ENCODE data around the gene OBP2A. TPM values are rescaled to one million over a fixed set of nuclear protein-coding genes. Genes with fewer than 3 reads are reported as not detected.

Gene OBP2A
- total and polyA plus RNA-seq, 10 of the 15 experiments (the other 5 are each of a cell fraction or from before 2014, with no cell fraction given), result not detected

DNA sequence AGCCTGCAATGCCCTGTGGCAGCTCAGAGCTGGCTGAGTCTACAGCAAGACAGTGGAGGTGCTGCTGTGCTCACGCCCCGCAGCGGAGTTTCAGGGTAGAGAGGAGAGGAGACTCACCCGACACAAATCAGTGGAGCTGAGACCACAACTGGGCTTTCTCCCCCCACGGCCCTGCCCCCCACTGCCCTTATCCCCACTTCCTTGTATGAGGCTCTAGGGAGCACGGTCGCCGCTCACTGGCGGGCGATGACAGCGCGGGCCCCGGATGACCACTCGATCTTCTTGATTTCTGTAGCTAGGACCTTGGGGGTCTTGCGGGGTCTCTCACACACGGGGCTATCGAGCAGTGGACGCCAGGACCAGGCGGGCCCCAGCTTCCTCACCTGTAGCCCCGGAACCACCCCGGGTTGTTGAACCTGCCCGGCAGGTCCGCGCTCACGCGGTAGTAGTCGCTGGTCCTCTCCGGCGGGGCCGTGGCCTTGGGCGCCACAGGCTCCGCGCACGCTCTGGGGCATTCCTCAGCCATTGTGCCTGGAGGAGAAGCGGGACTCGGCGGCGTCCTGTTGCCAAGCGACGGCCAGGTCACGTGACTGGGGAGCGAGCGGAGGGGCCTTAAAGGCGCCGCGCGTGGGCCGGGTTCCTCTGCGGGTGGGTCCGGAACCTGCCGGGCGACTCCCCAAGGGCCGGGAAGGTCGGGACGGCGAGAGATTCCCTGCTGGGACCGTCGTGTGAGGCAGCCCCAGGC is 46.4 kb upstream of the OBP2A start (continued):
- TF ChIP-seq LARP7 (IDR thresholded peaks at IDR 0.05) (0 out of 2 replicates have a peak, but pooled peaks have one; percentile 24), YY1 (IDR thresholded peaks at IDR 0.05; ENCODE audit: low read depth, low read length) (peak; percentile 80), POLR2AphosphoS5 (IDR thresholded peaks at IDR 0.05; ENCODE audit: low read length) (no peak), GATAD2B (conservative IDR thresholded peaks at IDR 0.05; ENCODE audit: low read depth) (0 out of 2 replicates have a peak, but pooled peaks have one; percentile 7), NR2F1 (conservative IDR thresholded peaks at IDR 0.05) (no peak), HCFC1 (IDR thresholded peaks at IDR 0.05; ENCODE audit: low read length) (peak; percentile 54), SUZ12 (IDR thresholded peaks at IDR 0.05; ENCODE audit: unreplicated experiment) (no peak), PAX5 (IDR thresholded peaks at IDR 0.05; ENCODE audit: borderline replicate concordance, low read depth, low read length) (no peak), SIN3A (IDR thresholded peaks at IDR 0.05; ENCODE audit: low read depth, low read length) (peak; percentile 95), SP1 (IDR thresholded peaks at IDR 0.05; ENCODE audit: low read depth, low read length) (peak; percentile 30), RBBP5 (conservative IDR thresholded peaks at IDR 0.05) (no peak), ZSCAN29 (IDR thresholded peaks at IDR 0.05) (0 out of 2 replicates have a peak, but pooled peaks have one; percentile 6), BACH1 (IDR thresholded peaks at IDR 0.05; ENCODE audit: borderline replicate concordance) (peak; percentile 26; the same call in 1 of the 2 replicates), RCOR1 (conservative IDR thresholded peaks at IDR 0.05; ENCODE audit: low read depth, low read length) (no peak), BMI1 (IDR thresholded peaks at IDR 0.05; ENCODE audit: borderline replicate concordance) (peak; percentile 92), SPI1 (IDR thresholded peaks at IDR 0.05; ENCODE audit: borderline replicate concordance, insufficient read depth, low read depth, low read length) (no peak; the same call in 1 of the 2 replicates), NBN (IDR thresholded peaks at IDR 0.05) (no peak), IKZF1 (conservative IDR thresholded peaks at IDR 0.05) (peak; percentile 21)
- TF ChIP-seq, protein P1, sequence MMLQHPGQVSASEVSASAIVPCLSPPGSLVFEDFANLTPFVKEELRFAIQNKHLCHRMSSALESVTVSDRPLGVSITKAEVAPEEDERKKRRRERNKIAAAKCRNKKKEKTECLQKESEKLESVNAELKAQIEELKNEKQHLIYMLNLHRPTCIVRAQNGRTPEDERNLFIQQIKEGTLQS (IDR thresholded peaks at IDR 0.05; ENCODE audit: borderline replicate concordance, extremely low read depth, low read depth, low read length), result peak; percentile 69; the same call in 1 of the 2 replicates
- TF ChIP-seq, protein P2, sequence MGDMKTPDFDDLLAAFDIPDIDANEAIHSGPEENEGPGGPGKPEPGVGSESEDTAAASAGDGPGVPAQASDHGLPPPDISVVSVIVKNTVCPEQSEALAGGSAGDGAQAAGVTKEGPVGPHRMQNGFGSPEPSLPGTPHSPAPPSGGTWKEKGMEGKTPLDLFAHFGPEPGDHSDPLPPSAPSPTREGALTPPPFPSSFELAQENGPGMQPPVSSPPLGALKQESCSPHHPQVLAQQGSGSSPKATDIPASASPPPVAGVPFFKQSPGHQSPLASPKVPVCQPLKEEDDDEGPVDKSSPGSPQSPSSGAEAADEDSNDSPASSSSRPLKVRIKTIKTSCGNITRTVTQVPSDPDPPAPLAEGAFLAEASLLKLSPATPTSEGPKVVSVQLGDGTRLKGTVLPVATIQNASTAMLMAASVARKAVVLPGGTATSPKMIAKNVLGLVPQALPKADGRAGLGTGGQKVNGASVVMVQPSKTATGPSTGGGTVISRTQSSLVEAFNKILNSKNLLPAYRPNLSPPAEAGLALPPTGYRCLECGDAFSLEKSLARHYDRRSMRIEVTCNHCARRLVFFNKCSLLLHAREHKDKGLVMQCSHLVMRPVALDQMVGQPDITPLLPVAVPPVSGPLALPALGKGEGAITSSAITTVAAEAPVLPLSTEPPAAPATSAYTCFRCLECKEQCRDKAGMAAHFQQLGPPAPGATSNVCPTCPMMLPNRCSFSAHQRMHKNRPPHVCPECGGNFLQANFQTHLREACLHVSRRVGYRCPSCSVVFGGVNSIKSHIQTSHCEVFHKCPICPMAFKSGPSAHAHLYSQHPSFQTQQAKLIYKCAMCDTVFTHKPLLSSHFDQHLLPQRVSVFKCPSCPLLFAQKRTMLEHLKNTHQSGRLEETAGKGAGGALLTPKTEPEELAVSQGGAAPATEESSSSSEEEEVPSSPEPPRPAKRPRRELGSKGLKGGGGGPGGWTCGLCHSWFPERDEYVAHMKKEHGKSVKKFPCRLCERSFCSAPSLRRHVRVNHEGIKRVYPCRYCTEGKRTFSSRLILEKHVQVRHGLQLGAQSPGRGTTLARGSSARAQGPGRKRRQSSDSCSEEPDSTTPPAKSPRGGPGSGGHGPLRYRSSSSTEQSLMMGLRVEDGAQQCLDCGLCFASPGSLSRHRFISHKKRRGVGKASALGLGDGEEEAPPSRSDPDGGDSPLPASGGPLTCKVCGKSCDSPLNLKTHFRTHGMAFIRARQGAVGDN (IDR thresholded peaks at IDR 0.05), result no peak
- TF ChIP-seq, protein P3, sequence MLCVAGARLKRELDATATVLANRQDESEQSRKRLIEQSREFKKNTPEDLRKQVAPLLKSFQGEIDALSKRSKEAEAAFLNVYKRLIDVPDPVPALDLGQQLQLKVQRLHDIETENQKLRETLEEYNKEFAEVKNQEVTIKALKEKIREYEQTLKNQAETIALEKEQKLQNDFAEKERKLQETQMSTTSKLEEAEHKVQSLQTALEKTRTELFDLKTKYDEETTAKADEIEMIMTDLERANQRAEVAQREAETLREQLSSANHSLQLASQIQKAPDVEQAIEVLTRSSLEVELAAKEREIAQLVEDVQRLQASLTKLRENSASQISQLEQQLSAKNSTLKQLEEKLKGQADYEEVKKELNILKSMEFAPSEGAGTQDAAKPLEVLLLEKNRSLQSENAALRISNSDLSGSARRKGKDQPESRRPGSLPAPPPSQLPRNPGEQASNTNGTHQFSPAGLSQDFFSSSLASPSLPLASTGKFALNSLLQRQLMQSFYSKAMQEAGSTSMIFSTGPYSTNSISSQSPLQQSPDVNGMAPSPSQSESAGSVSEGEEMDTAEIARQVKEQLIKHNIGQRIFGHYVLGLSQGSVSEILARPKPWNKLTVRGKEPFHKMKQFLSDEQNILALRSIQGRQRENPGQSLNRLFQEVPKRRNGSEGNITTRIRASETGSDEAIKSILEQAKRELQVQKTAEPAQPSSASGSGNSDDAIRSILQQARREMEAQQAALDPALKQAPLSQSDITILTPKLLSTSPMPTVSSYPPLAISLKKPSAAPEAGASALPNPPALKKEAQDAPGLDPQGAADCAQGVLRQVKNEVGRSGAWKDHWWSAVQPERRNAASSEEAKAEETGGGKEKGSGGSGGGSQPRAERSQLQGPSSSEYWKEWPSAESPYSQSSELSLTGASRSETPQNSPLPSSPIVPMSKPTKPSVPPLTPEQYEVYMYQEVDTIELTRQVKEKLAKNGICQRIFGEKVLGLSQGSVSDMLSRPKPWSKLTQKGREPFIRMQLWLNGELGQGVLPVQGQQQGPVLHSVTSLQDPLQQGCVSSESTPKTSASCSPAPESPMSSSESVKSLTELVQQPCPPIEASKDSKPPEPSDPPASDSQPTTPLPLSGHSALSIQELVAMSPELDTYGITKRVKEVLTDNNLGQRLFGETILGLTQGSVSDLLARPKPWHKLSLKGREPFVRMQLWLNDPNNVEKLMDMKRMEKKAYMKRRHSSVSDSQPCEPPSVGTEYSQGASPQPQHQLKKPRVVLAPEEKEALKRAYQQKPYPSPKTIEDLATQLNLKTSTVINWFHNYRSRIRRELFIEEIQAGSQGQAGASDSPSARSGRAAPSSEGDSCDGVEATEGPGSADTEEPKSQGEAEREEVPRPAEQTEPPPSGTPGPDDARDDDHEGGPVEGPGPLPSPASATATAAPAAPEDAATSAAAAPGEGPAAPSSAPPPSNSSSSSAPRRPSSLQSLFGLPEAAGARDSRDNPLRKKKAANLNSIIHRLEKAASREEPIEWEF (IDR thresholded peaks at IDR 0.05; ENCODE audit: insufficient replicate concordance, low read depth, low read length), result no peak

All from GM12878 (cell line).